H1 (cell line): ENCODE measurements around the gene TRIM9. TPM values are rescaled to one million over a fixed set of nuclear protein-coding genes. Genes with fewer than 3 reads are reported as not detected.

Experiments
- CTCF ChIA-PET: fragments of 300-600 bp; sonication (Branson Sonifier 250); formaldehyde crosslinking; loops from one replicate; lab custom pipeline; 2021; ENCODE audit not compliant: partially characterized antibody; lab: Charles Lee
- POLR2A ChIA-PET: fragments of 300-600 bp; sonication (Branson Sonifier 250); formaldehyde crosslinking; loops from one replicate; lab custom pipeline; 2021; ENCODE audit warnings: inconsistent platforms; ENCODE audit not compliant: partially characterized antibody; lab: Charles Lee
- DNase-seq, 2 experiments: peaks; one replicate each; pipeline versions ENCODE4 v3.0.0 to v3.0.0-alpha.2; 2010 to 2022; ENCODE audit warnings: low spot score in 2 of 2, low read depth in 1 of 2, mixed read lengths in 1 of 2
- FAIRE-seq: peaks from 2 replicates; lab custom pipeline; 2011; peaks lifted over from hg19 to GRCh38; lab: Jason Lieb, UNC
- H2AFZ ChIP-seq: 2 replicates; pipeline ENCODE4 v1.8.1; 2012; ENCODE audit warnings: low read length, inconsistent platforms
- H2AK5ac ChIP-seq: 2 replicates; pipeline ENCODE4 v1.6.1; 2013; ENCODE audit warnings: low read depth, low read length
- H2BK120ac ChIP-seq: replicated peaks from 2 replicates; pipeline ENCODE3; 2013; ENCODE audit warnings: low read depth, low read length, inconsistent platforms
- H2BK12ac ChIP-seq: 2 replicates; pipeline ENCODE4 v1.6.1; 2013; ENCODE audit warnings: low read depth, low read length
- H2BK15ac ChIP-seq: 2 replicates; pipeline ENCODE4 v1.6.1; 2013; ENCODE audit warnings: low read length
- H2BK20ac ChIP-seq: 2 replicates; pipeline ENCODE4 v1.6.1; 2013; ENCODE audit warnings: low read length
- H2BK5ac ChIP-seq: 2 replicates; pipeline ENCODE4 v1.6.1; 2013; ENCODE audit warnings: low read depth, low read length
- H3K14ac ChIP-seq: 2 replicates; pipeline ENCODE4 v1.6.1; 2013; ENCODE audit warnings: inconsistent platforms; ENCODE audit not compliant: insufficient read length
- H3K18ac ChIP-seq: 2 replicates; pipeline ENCODE4 v1.6.1; 2013; ENCODE audit warnings: low read length; ENCODE audit errors: extremely low read depth
- H3K23ac ChIP-seq: 2 replicates; pipeline ENCODE4 v1.6.1; 2013; ENCODE audit warnings: inconsistent platforms; ENCODE audit not compliant: insufficient read length
- H3K23me2 ChIP-seq: 2 replicates; pipeline ENCODE4 v1.6.1; 2013; ENCODE audit warnings: low read depth, low read length
- H3K27ac ChIP-seq: 2 replicates; pipeline ENCODE4 v1.6.1; 2011; ENCODE audit warnings: low read depth, low read length, inconsistent platforms
- H3K27me3 ChIP-seq, 4 experiments: replicated peaks in 1 of 4; 1 replicate in 1 of 4; 2 replicates in 3 of 4; pipeline versions ENCODE4 v1.6.1 to v1.8.1; 2011 to 2013; ENCODE audit warnings: low read length in 3 of 4, mild to moderate bottlenecking in 3 of 4, inconsistent platforms in 2 of 4, mixed read lengths in 2 of 4, moderate library complexity in 1 of 4; ENCODE audit not compliant: control insufficient read depth in 3 of 4, insufficient read depth in 3 of 4; ENCODE audit errors: extremely low read depth in 1 of 4
- H3K36me3 ChIP-seq, 4 experiments: 2 replicates each; pipeline versions ENCODE4 v1.6.1 to v1.8.1; 2011 to 2013; ENCODE audit warnings: mild to moderate bottlenecking in 4 of 4, low read length in 3 of 4, moderate library complexity in 2 of 4, control low read depth in 1 of 4, inconsistent platforms in 1 of 4; ENCODE audit not compliant: insufficient read depth in 4 of 4, control insufficient read depth in 2 of 4
- H3K4ac ChIP-seq: replicated peaks from 2 replicates; pipeline ENCODE3; 2013; ENCODE audit warnings: low read length, low read depth, mixed read lengths, inconsistent platforms; ENCODE audit not compliant: insufficient read length
- H3K4me1 ChIP-seq, 4 experiments: replicated peaks in 1 of 4; 1 replicate in 1 of 4; 2 replicates in 3 of 4; pipeline versions ENCODE4 v1.6.1 to v1.8.1; 2011 to 2013; ENCODE audit warnings: low read length in 3 of 4, inconsistent platforms in 2 of 4, mixed read lengths in 1 of 4; ENCODE audit not compliant: insufficient read depth in 4 of 4, control insufficient read depth in 3 of 4
- H3K4me2 ChIP-seq, 2 experiments: 2 replicates each; pipeline versions ENCODE4 v1.6.1 to v1.8.1; 2011 to 2013; ENCODE audit warnings: low read depth in 2 of 2, low read length in 2 of 2, control low read depth in 1 of 2, inconsistent platforms in 1 of 2, mild to moderate bottlenecking in 1 of 2; ENCODE audit not compliant: insufficient read depth in 1 of 2
- H3K4me3 ChIP-seq, 4 experiments: fragments of 200-600, 300-600 bp in 1 of 4; sonication (generic), shearing (Covaris generic), sonication (Bioruptor Twin) in 1 of 4; 2 replicates each; pipeline versions ENCODE4 v1.5.1 to v1.8.1; 2011 to 2016; ENCODE audit warnings: low read length in 4 of 4, low read depth in 3 of 4, control low read depth in 2 of 4, inconsistent platforms in 2 of 4, mild to moderate bottlenecking in 2 of 4, mixed read lengths in 1 of 4, moderate library complexity in 1 of 4; ENCODE audit not compliant: insufficient read depth in 2 of 4; ENCODE audit errors: extremely low read depth in 1 of 4
- H3K56ac ChIP-seq: replicated peaks from 2 replicates; pipeline ENCODE3; 2013; ENCODE audit warnings: low read depth, mild to moderate bottlenecking, mixed read lengths, low read length, inconsistent platforms; ENCODE audit not compliant: insufficient read length
- H3K79me1 ChIP-seq: 2 replicates; pipeline ENCODE4 v1.6.1; 2013; ENCODE audit warnings: low read depth, low read length, control low read depth
- H3K79me2 ChIP-seq, 2 experiments: 2 replicates each; pipeline versions ENCODE4 v1.6.1 to v1.8.1; 2012 to 2013; ENCODE audit warnings: low read length in 2 of 2, mild to moderate bottlenecking in 2 of 2, inconsistent platforms in 1 of 2; ENCODE audit not compliant: insufficient read depth in 2 of 2, control insufficient read depth in 1 of 2
- H3K9ac ChIP-seq, 4 experiments: replicated peaks in 1 of 4; 1 replicate in 1 of 4; 2 replicates in 3 of 4; pipeline versions ENCODE4 v1.6.1 to v1.8.1; 2011 to 2013; ENCODE audit warnings: low read depth in 3 of 4, low read length in 3 of 4, control low read depth in 2 of 4, mild to moderate bottlenecking in 2 of 4, moderate library complexity in 2 of 4, inconsistent platforms in 1 of 4; ENCODE audit errors: extremely low read depth in 1 of 4
- H3K9me3 ChIP-seq, 2 experiments: 2 replicates each; pipeline versions ENCODE4 v1.6.1 to v1.8.1; 2012 to 2013; ENCODE audit warnings: mild to moderate bottlenecking in 2 of 2, moderate library complexity in 2 of 2, control low read depth in 1 of 2, inconsistent platforms in 1 of 2, low read depth in 1 of 2, low read length in 1 of 2, mixed read lengths in 1 of 2; ENCODE audit not compliant: insufficient read depth in 2 of 2
- H4K20me1 ChIP-seq, 2 experiments: replicated peaks in 1 of 2; 2 replicates each; pipeline versions ENCODE3 to v1.8.1; 2011 to 2013; ENCODE audit warnings: inconsistent platforms in 2 of 2, low read length in 2 of 2, mild to moderate bottlenecking in 1 of 2; ENCODE audit not compliant: insufficient read depth in 2 of 2, control insufficient read depth in 1 of 2
- H4K5ac ChIP-seq: 2 replicates; pipeline ENCODE4 v1.6.1; 2013; ENCODE audit warnings: low read length, low read depth, mixed read lengths, inconsistent platforms; ENCODE audit not compliant: insufficient read length
- H4K8ac ChIP-seq: 2 replicates; pipeline ENCODE4 v1.8.0; 2013; ENCODE audit warnings: mild to moderate bottlenecking, moderate library complexity, low read length, inconsistent platforms; ENCODE audit not compliant: insufficient read depth; ENCODE audit errors: extremely low read depth
- H4K91ac ChIP-seq: replicated peaks from 2 replicates; pipeline ENCODE3; 2013; ENCODE audit warnings: low read length, mixed read lengths, inconsistent platforms; ENCODE audit not compliant: insufficient read length
- SP4 ChIP-seq: IDR thresholded peaks from 2 replicates; pipeline ENCODE4 v1.6.1; 2012; ENCODE audit warnings: low read length, inconsistent platforms
- WGBS, 2 experiments: shearing (Covaris generic) in 1 of 2; methylation state at CpG; one replicate each; pipeline versions ENCODE4 v1.1.6 to v1.1.7; 2013 to 2015; ENCODE audit warnings: low lambda C conversion rate in 2 of 2, mixed read lengths in 2 of 2, inconsistent platforms in 1 of 2, low coverage in 1 of 2, missing lambda C conversion rate in 1 of 2; ENCODE audit not compliant: insufficient replicate concordance in 2 of 2, insufficient coverage in 1 of 2, insufficient read length in 1 of 2; ENCODE audit errors: extremely low coverage in 1 of 2, missing lambda C conversion rate in 1 of 2; 5-methylcytosine and 5-hydroxymethylcytosine counted together
- polyA plus RNA-seq, 7 experiments: library from polyadenylated mRNA; depleted of rRNA in 3 of 7; stranded (reverse) in 5 of 7; unstranded in 2 of 7; fragments of >200 nt in 5 of 7; fragments of 200-250 nt in 2 of 7; gene quantifications; 1 replicate in 5 of 7; 2 replicates in 1 of 7; 4 replicates in 1 of 7; pipeline versions ENCODE4 v1.2.1 to v1.2.3, GENCODE V29; 2011 to 2013; ENCODE audit warnings: missing spikeins in 2 of 7, mixed read lengths in 2 of 7
- total RNA-seq: library from RNA; stranded (reverse); fragmentation: NEBNext Ultra II Directional; extraction: Animal tissue kit (Norgen Biotek cat#: 25700); gene quantifications from 2 replicates; pipeline ENCODE4 v1.2.1, GENCODE V29; 2021

The TRIM9 gene
- total and polyA plus RNA-seq, 2 of the 8 experiments (the other 6 are each of a cell fraction or from before 2014, with no cell fraction given) = 2.7 to 5.4 TPM

- 85% methylated on average over 8 of the region's 8 CpGs; no CpG with 5 or more reads in 1 of the 2 experiments for WGBS, 2 experiments
- H4K5ac ChIP-seq = no peak overlapping the region
- H3K4me1 ChIP-seq = no peaks in the 10 kb centered on the region
- H2BK5ac ChIP-seq = no peak overlapping the region
- no peaks in the 10 kb centered on the region for H3K9me3 ChIP-seq
- no peak overlapping the region for H2BK20ac ChIP-seq
- no peak overlapping the region for H3K18ac ChIP-seq
- no peaks in the 10 kb centered on the region for H3K79me2 ChIP-seq
- H3K27me3 ChIP-seq = no peaks in the 10 kb centered on the region
- H2BK12ac ChIP-seq = no peak overlapping the region
- FAIRE-seq (no peak), DNase-seq (no peak)
- no peak overlapping the region for H3K56ac ChIP-seq
- H3K9ac ChIP-seq = no peak overlapping the region
- no peaks in the 10 kb centered on the region; the same call in 1 of the 2 replicates for H3K23me2 ChIP-seq
- H4K20me1 ChIP-seq = no peaks in the 10 kb centered on the region
- ChIA-PET CTCF (no interaction called here), POLR2A (interaction anchor here (1.1 kb wide), 1 partner anchor 12 kb away, joined by 3 read pairs; no protein-coding TSS in a partner anchor)
- H3K4ac ChIP-seq = no peak overlapping the region
- no peak overlapping the region for H3K14ac ChIP-seq
- H3K36me3 ChIP-seq = no peaks in the 10 kb centered on the region
- H3K79me1 ChIP-seq = no peaks in the 10 kb centered on the region
- no peak overlapping the region for H3K23ac ChIP-seq
- H3K4me3 ChIP-seq = no peak overlapping the region
- H2BK15ac ChIP-seq = no peak overlapping the region
- H4K91ac ChIP-seq = no peak overlapping the region
- no peak overlapping the region for H3K27ac ChIP-seq
- H2AK5ac ChIP-seq = no peak overlapping the region
- H4K8ac ChIP-seq = no peak overlapping the region
- H2AFZ ChIP-seq = no peak overlapping the region
- no peak overlapping the region for H3K4me2 ChIP-seq
- H2BK120ac ChIP-seq = no peak overlapping the region
- no peak for TF ChIP-seq SP4
Observed at GRCh38 chr14:51066576-51066975, 28.3 kb downstream of the TRIM9 start.
